Kidney (tissue), 14 donors: ENCODE data around the gene RGS3. TPM values are rescaled to one million over a fixed set of nuclear protein-coding genes. Genes with fewer than 3 reads are reported as not detected.

Source experiments
- DNase-seq, 5 donors: peaks; one replicate each; pipeline ENCODE4 v3.0.0-alpha.2; 2013 to 2020
- FAIRE-seq: peaks from 2 replicates; lab custom pipeline; 2012; peaks lifted over from hg19 to GRCh38; lab: Jason Lieb, UNC
- H3K27ac ChIP-seq, 2 donors: one replicate each; pipeline ENCODE4 v1.7.0; 2013; ENCODE audit warnings: low read depth in 2 of 2, low read length in 2 of 2, inconsistent platforms in 1 of 2
- H3K27me3 ChIP-seq: one replicate; pipeline ENCODE4 v1.7.1; 2013; ENCODE audit warnings: low read length, inconsistent platforms; ENCODE audit not compliant: control insufficient read depth, insufficient read depth
- H3K36me3 ChIP-seq, 3 donors: one replicate each; pipeline versions ENCODE4 v1.7.0 to v1.7.1; 2013; ENCODE audit warnings: low read length in 3 of 3, control low read depth in 1 of 3, inconsistent platforms in 1 of 3; ENCODE audit not compliant: insufficient read depth in 3 of 3, control insufficient read depth in 2 of 3
- H3K4me1 ChIP-seq, 3 donors: one replicate each; pipeline versions ENCODE4 v1.7.0 to v1.7.1; 2013; ENCODE audit warnings: low read length in 3 of 3, inconsistent platforms in 1 of 3, low read depth in 1 of 3; ENCODE audit not compliant: control insufficient read depth in 2 of 3, insufficient read depth in 2 of 3
- H3K4me3 ChIP-seq, 3 donors: one replicate each; pipeline versions ENCODE4 v1.7.0 to v1.8.1; 2013; ENCODE audit warnings: low read length in 3 of 3, control low read depth in 1 of 3, inconsistent platforms in 1 of 3
- H3K9ac ChIP-seq, 3 donors: one replicate each; pipeline versions ENCODE4 v1.7.0 to v1.7.1; 2013; ENCODE audit warnings: low read length in 3 of 3, control low read depth in 1 of 3, inconsistent platforms in 1 of 3
- H3K9me3 ChIP-seq, 3 donors: one replicate each; pipeline versions ENCODE4 v1.7.0 to v1.7.1; 2013; ENCODE audit warnings: low read length in 3 of 3, control low read depth in 1 of 3, inconsistent platforms in 1 of 3; ENCODE audit not compliant: control insufficient read depth in 2 of 3, insufficient read depth in 1 of 3
- intact Hi-C: fragments of 100-400 bp; cut with DNase I; formaldehyde crosslinking; loops from one replicate; pipeline ENCODE4 v1.11.1; 2022
- polyA plus RNA-seq: library from polyadenylated mRNA; stranded (reverse); fragments of 350-450 nt; fragmentation: Illumina TruSeq; extraction: RNeasy Lipid Tissue Mini Kit (QIAGEN cat#74804); gene quantifications from one replicate; pipeline ENCODE4 v1.2.3, GENCODE V29; 2014; ENCODE audit warnings: low read depth, low replicate concordance; ENCODE audit not compliant: insufficient read depth
- total RNA-seq: library from RNA; stranded (reverse); fragmentation: NEBNext Ultra II Directional; extraction: Animal tissue kit (Norgen Biotek cat#: 25700); gene quantifications from one replicate; pipeline ENCODE4 v1.2.1, GENCODE V29; 2021
- TF ChIP-seq, protein P1 (sequence below): IDR thresholded peaks from 3 replicates; pipeline ENCODE4 v1.5.1; 2012; ENCODE audit warnings: mild to moderate bottlenecking, moderate library complexity, borderline replicate concordance; ENCODE audit not compliant: insufficient read depth; ENCODE audit errors: extremely low read depth
- donor health status: control.
- donor health status: control.
- donor health status: control.
- donor health status: control.
- donor health status: control.
- donor health status: DM: yes; HTN: yes; CAD: no.
- donor health status: Normal renal cell carcinoma (clear cell type).

Gene RGS3
- total and polyA plus RNA-seq, 2 donors from 2014 or later: 114 to 137 TPM

DNA sequence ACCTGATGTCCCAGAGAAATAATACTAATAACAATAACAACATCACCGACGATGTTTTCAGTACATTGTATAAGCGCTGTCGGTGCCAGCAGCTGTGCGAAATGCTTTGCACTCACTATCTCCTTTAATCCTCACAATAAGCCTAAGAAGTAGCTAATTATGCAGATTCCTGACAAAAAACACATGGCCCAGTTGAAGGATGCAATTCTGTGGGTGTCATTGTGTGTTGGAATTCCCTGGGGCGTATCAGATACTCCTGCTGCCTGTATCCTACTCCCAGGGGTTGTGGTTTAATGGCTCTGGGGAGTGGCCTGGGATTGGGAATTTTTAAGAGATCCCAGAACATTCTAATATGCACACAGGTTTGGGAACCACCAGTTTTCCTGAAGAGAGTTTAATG lies 154.0 kb downstream of the RGS3 start:
- DNase-seq (no peak), FAIRE-seq (no peak)
- TF ChIP-seq, protein P1, sequence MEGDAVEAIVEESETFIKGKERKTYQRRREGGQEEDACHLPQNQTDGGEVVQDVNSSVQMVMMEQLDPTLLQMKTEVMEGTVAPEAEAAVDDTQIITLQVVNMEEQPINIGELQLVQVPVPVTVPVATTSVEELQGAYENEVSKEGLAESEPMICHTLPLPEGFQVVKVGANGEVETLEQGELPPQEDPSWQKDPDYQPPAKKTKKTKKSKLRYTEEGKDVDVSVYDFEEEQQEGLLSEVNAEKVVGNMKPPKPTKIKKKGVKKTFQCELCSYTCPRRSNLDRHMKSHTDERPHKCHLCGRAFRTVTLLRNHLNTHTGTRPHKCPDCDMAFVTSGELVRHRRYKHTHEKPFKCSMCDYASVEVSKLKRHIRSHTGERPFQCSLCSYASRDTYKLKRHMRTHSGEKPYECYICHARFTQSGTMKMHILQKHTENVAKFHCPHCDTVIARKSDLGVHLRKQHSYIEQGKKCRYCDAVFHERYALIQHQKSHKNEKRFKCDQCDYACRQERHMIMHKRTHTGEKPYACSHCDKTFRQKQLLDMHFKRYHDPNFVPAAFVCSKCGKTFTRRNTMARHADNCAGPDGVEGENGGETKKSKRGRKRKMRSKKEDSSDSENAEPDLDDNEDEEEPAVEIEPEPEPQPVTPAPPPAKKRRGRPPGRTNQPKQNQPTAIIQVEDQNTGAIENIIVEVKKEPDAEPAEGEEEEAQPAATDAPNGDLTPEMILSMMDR: no peak
- intact Hi-C loops: no loop called here
- no peaks in the 10 kb centered on the region for H3K27me3 ChIP-seq
- H3K4me1 ChIP-seq: peaks cover 22 to 54% (median 43%) of the 10 kb centered on the region in 3 donors
- no peak overlapping the region for H3K4me3 ChIP-seq
- no peaks in the 10 kb centered on the region for H3K9me3 ChIP-seq
- no peak overlapping the region for H3K27ac ChIP-seq
- no peak overlapping the region for H3K9ac ChIP-seq
- H3K36me3 ChIP-seq: no peaks in the 10 kb centered on the region

DNA sequence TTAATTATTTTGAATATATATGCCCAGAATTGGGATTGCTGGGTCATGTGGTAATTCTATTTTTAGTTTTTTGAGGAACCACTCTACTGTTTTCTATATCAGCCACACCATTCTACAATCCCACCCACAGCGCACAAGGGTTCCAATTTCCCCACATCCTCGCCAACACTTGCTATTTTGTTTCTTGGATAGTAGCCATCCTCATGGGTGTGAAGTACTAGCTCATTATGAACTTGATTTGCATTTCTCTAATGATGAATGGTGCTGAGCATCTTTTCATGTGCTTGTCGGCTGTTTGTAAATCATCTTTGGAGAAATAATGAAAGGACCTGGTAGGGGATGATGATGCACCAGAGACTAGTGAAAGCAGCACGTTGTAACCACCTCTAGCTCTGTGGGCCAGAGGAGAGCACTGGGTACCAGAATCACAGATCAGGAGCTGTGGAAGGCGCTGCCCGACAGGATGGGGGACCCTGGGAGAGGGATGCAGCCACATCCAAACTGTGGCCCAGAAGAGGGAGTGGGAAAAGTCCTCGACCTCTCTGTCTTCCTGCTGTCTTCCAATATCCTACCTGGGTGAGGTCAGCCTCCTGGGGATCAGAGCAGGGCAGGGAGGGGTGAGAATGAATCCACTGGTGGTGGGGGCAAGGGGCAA lies 155.4 kb downstream of the RGS3 start:
- no peak overlapping the region for H3K9ac ChIP-seq
- H3K27ac ChIP-seq: peak overlapping the region; percentile 30 to 97
- intact Hi-C loops: no loop called here
- FAIRE-seq: no peak
- no peaks in the 10 kb centered on the region for H3K27me3 ChIP-seq
- TF ChIP-seq, protein P1: no peak
- H3K9me3 ChIP-seq: no peaks in the 10 kb centered on the region
- H3K36me3 ChIP-seq: no peaks in the 10 kb centered on the region
- H3K4me1 ChIP-seq: peaks cover 21 to 48% (median 38%) of the 10 kb centered on the region in 3 donors
- DNase-seq: peak in 1 of 5 donors; percentile 45
- no peak overlapping the region for H3K4me3 ChIP-seq

DNA sequence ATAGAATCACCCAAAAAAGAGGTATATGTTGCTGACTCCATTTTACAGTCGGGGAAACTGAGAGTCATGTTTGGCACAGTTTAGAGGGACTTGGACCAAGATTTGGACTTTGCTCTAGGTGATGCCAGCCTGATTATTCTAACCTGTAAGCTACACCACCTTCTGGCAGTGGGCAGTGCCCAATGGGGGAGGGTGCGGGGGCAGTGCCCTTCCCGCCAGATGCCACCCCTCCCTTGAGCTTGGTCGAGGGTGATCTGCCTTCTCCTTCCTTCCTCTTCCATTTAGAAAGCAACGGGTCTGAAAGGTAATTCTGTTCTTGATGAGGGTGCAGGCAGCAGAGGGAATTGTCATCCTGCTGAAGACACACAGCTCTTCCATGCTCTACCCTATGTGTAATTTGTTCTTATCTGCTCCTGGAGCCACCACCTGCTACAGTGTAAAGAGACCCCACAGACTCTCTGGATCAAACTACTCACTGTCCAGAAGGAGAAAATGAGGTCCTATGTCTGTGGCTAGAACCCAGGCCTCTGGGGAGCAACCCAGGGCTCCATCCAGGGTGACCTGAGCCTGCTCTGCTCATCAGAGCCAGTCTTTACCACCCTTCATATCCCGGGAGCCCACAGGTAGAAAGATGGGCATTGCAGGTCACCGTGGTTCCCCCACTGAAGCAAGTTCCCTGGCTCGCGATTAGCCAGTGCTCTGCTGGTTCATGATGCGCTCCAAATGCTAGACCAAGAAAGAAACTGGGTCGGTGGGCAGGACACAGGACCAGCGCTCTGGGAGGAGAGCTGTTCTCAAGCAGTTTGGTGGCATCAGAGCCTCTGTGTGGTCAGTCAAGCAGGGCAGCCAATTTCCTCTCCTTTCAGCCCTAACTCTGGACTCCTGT lies 156.2 kb downstream of the RGS3 start:
- H3K27ac ChIP-seq: peak overlapping the region; percentile 95 to 97
- peaks cover 13 to 40% (median 35%) of the 10 kb centered on the region in 3 donors for H3K4me1 ChIP-seq
- peak overlapping the region in 1 of 3 donors; percentile 57 for H3K9ac ChIP-seq
- FAIRE-seq (no peak), DNase-seq (peak in 2 of 5 donors; percentile 59 to 79)
- no peaks in the 10 kb centered on the region for H3K36me3 ChIP-seq
- H3K9me3 ChIP-seq: no peaks in the 10 kb centered on the region
- intact Hi-C loops: no loop called here
- TF ChIP-seq, protein P1: no peak
- H3K4me3 ChIP-seq: peak overlapping the region in 2 of 3 donors; percentile 28 to 43
- H3K27me3 ChIP-seq: no peaks in the 10 kb centered on the region
